ENCODE data around the gene RUNX1.

Gene RUNX1

DNA sequence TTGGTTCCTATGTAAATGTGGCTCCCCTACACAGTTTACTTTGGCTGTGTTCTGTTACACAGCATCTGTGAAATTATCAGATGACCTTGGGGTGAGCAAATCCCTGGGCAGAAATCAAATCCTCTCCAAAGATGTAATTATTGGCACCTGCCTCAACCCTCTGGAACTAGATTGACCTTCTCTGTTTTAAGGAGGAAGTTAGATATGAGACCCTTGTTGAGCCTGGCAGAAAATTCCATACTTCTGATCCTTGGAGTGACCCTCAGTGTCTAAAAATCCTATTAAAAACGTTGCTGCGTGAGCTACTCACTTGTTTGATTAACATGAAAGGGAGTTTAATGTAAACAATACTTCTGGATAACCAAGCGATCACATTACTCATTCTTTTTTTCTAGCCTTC is 258.3 kb downstream of the RUNX1 start (continued):
- TF ChIP-seq, protein P1, sequence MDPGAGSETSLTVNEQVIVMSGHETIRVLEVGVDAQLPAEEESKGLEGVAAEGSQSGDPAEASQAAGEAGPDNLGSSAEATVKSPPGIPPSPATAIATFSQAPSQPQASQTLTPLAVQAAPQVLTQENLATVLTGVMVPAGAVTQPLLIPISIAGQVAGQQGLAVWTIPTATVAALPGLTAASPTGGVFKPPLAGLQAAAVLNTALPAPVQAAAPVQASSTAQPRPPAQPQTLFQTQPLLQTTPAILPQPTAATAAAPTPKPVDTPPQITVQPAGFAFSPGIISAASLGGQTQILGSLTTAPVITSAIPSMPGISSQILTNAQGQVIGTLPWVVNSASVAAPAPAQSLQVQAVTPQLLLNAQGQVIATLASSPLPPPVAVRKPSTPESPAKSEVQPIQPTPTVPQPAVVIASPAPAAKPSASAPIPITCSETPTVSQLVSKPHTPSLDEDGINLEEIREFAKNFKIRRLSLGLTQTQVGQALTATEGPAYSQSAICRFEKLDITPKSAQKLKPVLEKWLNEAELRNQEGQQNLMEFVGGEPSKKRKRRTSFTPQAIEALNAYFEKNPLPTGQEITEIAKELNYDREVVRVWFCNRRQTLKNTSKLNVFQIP (CRISPR knock-in tag; IDR thresholded peaks at IDR 0.05; ENCODE audit: borderline replicate concordance, low read depth), result no peak
- TF ChIP-seq ESRRG (CRISPR knock-in tag; IDR thresholded peaks at IDR 0.05) (no peak), ZNF565 (CRISPR knock-in tag; conservative IDR thresholded peaks at IDR 0.05; ENCODE audit: low read depth) (no peak)
- TF ChIP-seq, protein P2, sequence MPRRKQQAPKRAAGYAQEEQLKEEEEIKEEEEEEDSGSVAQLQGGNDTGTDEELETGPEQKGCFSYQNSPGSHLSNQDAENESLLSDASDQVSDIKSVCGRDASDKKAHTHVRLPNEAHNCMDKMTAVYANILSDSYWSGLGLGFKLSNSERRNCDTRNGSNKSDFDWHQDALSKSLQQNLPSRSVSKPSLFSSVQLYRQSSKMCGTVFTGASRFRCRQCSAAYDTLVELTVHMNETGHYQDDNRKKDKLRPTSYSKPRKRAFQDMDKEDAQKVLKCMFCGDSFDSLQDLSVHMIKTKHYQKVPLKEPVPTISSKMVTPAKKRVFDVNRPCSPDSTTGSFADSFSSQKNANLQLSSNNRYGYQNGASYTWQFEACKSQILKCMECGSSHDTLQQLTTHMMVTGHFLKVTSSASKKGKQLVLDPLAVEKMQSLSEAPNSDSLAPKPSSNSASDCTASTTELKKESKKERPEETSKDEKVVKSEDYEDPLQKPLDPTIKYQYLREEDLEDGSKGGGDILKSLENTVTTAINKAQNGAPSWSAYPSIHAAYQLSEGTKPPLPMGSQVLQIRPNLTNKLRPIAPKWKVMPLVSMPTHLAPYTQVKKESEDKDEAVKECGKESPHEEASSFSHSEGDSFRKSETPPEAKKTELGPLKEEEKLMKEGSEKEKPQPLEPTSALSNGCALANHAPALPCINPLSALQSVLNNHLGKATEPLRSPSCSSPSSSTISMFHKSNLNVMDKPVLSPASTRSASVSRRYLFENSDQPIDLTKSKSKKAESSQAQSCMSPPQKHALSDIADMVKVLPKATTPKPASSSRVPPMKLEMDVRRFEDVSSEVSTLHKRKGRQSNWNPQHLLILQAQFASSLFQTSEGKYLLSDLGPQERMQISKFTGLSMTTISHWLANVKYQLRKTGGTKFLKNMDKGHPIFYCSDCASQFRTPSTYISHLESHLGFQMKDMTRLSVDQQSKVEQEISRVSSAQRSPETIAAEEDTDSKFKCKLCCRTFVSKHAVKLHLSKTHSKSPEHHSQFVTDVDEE (CRISPR knock-in tag; IDR thresholded peaks at IDR 0.05), result no peak

DNA sequence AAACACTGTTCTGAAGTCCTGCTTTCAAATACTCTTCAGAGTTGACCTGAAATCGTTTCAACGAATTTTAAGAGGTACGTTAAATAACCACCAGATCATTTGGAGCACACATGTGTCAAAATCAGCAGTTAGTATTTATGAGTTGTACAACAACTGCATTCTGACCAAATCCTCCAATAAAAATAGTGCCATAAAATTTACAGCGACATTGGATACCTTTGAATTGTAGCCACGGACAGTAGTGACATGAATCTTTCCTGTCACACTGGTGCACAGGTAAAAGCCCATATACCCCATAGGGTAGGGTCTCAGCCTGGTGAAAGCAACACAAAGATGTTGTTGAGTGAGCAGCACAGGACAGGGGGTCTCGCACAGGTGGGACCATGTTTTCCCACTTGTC is 258.8 kb downstream of the RUNX1 start:
- TF ChIP-seq TCF4 (CRISPR knock-in tag; IDR thresholded peaks at IDR 0.05; ENCODE audit: borderline replicate concordance), result no peak
- no peak for TF ChIP-seq OSR1 (CRISPR knock-in tag; IDR thresholded peaks at IDR 0.05)
- TF ChIP-seq, protein P3, sequence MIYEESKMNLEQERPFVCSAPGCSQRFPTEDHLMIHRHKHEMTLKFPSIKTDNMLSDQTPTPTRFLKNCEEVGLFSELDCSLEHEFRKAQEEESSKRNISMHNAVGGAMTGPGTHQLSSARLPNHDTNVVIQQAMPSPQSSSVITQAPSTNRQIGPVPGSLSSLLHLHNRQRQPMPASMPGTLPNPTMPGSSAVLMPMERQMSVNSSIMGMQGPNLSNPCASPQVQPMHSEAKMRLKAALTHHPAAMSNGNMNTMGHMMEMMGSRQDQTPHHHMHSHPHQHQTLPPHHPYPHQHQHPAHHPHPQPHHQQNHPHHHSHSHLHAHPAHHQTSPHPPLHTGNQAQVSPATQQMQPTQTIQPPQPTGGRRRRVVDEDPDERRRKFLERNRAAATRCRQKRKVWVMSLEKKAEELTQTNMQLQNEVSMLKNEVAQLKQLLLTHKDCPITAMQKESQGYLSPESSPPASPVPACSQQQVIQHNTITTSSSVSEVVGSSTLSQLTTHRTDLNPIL (CRISPR knock-in tag; IDR thresholded peaks at IDR 0.05; ENCODE audit: low read depth), result no peak
- TF ChIP-seq ZNF70 (CRISPR knock-in tag; IDR thresholded peaks at IDR 0.05), result no peak
- TF ChIP-seq BACH2 (CRISPR knock-in tag; IDR thresholded peaks at IDR 0.05; ENCODE audit: borderline replicate concordance), result no peak
- TF ChIP-seq, protein P4, sequence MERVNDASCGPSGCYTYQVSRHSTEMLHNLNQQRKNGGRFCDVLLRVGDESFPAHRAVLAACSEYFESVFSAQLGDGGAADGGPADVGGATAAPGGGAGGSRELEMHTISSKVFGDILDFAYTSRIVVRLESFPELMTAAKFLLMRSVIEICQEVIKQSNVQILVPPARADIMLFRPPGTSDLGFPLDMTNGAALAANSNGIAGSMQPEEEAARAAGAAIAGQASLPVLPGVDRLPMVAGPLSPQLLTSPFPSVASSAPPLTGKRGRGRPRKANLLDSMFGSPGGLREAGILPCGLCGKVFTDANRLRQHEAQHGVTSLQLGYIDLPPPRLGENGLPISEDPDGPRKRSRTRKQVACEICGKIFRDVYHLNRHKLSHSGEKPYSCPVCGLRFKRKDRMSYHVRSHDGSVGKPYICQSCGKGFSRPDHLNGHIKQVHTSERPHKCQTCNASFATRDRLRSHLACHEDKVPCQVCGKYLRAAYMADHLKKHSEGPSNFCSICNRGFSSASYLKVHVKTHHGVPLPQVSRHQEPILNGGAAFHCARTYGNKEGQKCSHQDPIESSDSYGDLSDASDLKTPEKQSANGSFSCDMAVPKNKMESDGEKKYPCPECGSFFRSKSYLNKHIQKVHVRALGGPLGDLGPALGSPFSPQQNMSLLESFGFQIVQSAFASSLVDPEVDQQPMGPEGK (CRISPR knock-in tag; IDR thresholded peaks at IDR 0.05; ENCODE audit: borderline replicate concordance), result no peak
- no peak for TF ChIP-seq PPARA (CRISPR knock-in tag; IDR thresholded peaks at IDR 0.05; ENCODE audit: borderline replicate concordance)
- TF ChIP-seq ESRRG (CRISPR knock-in tag; IDR thresholded peaks at IDR 0.05), result no peak
- no peak for TF ChIP-seq RARB (CRISPR knock-in tag; IDR thresholded peaks at IDR 0.05)
- TF ChIP-seq ZC3H10 (CRISPR knock-in tag; IDR thresholded peaks at IDR 0.05), result no peak
- TF ChIP-seq, protein P5, sequence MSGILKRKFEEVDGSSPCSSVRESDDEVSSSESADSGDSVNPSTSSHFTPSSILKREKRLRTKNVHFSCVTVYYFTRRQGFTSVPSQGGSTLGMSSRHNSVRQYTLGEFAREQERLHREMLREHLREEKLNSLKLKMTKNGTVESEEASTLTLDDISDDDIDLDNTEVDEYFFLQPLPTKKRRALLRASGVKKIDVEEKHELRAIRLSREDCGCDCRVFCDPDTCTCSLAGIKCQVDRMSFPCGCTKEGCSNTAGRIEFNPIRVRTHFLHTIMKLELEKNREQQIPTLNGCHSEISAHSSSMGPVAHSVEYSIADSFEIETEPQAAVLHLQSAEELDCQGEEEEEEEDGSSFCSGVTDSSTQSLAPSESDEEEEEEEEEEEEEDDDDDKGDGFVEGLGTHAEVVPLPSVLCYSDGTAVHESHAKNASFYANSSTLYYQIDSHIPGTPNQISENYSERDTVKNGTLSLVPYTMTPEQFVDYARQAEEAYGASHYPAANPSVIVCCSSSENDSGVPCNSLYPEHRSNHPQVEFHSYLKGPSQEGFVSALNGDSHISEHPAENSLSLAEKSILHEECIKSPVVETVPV (CRISPR knock-in tag; IDR thresholded peaks at IDR 0.05), result no peak
- TF ChIP-seq ZFP30 (CRISPR knock-in tag; IDR thresholded peaks at IDR 0.05), result no peak
- no peak for TF ChIP-seq SNAI2 (CRISPR knock-in tag; IDR thresholded peaks at IDR 0.05)
- no peak for TF ChIP-seq TOX (CRISPR knock-in tag; IDR thresholded peaks at IDR 0.05; ENCODE audit: borderline replicate concordance)
- no peak for TF ChIP-seq ZNF565 (CRISPR knock-in tag; conservative IDR thresholded peaks at IDR 0.05; ENCODE audit: low read depth)
- TF ChIP-seq, protein P1 (CRISPR knock-in tag; IDR thresholded peaks at IDR 0.05; ENCODE audit: borderline replicate concordance, low read depth), result no peak
- TF ChIP-seq GLIS3 (CRISPR knock-in tag; IDR thresholded peaks at IDR 0.05), result no peak
- no peak for TF ChIP-seq ISL1 (CRISPR knock-in tag; IDR thresholded peaks at IDR 0.05)
- TF ChIP-seq, protein P2 (CRISPR knock-in tag; IDR thresholded peaks at IDR 0.05), result no peak
- ATAC-seq, result no peak

All from SK-N-SH treated with all-trans-retinoic acid at 6 μM for 48 hours (cell line).